HepG2 (cell line): ENCODE measurements around the gene NFATC2. TPM values are rescaled to one million over a fixed set of nuclear protein-coding genes. Genes with fewer than 3 reads are reported as not detected.

Experiments used
- AHDC1 ChIP-seq: sonication (generic); formaldehyde crosslinking; IDR thresholded peaks from 2 replicates; pipeline ENCODE4 v1.5.1; 2020; ENCODE audit warnings: mild to moderate bottlenecking, missing genetic modification reagents, borderline replicate concordance
- ARID3A ChIP-seq: IDR thresholded peaks from 2 replicates; pipeline ENCODE4 v1.6.1; 2012; ENCODE audit warnings: low read depth, low read length, improper control_type of control experiment
- BCL3 ChIP-seq: sonication (generic); formaldehyde crosslinking; IDR thresholded peaks from 2 replicates; pipeline ENCODE4 v1.5.1; 2020; ENCODE audit warnings: mild to moderate bottlenecking, missing genetic modification reagents, moderate library complexity
- CBX2 ChIP-seq, 2 experiments: fragments of 200-600 bp in 1 of 2; sonication (generic); formaldehyde crosslinking in 1 of 2; IDR thresholded peaks; 2 replicates each; pipeline versions ENCODE4 v1.7.0 to v1.8.1; 2018 to 2022; ENCODE audit warnings: low read depth in 2 of 2, low read length in 1 of 2, mild to moderate bottlenecking in 1 of 2, missing genetic modification reagents in 1 of 2
- CREB1 ChIP-seq, 2 experiments: fragments of 450-650 bp in 1 of 2; IDR thresholded peaks; 2 replicates each; pipeline ENCODE4 v1.6.1; 2016 to 2017; ENCODE audit warnings: control low read depth in 1 of 2, mild to moderate bottlenecking in 1 of 2, missing compliant biosample characterization in 1 of 2, missing genetic modification characterization in 1 of 2
- FOXA1 ChIP-seq, 2 experiments: fragments of 450-650 bp in 1 of 2; sonication (generic) in 1 of 2; formaldehyde crosslinking in 1 of 2; IDR thresholded peaks; 2 replicates each; pipeline versions ENCODE4 v1.4.0 to v1.6.1; 2016 to 2020; ENCODE audit warnings: missing genetic modification reagents in 1 of 2
- IRF9 ChIP-seq: sonication (generic); formaldehyde crosslinking; IDR thresholded peaks from 2 replicates; pipeline ENCODE4 v1.8.0; 2022; ENCODE audit warnings: missing genetic modification reagents, mild to moderate bottlenecking, borderline replicate concordance
- JUNB ChIP-seq: sonication (generic); formaldehyde crosslinking; IDR thresholded peaks from 2 replicates; pipeline ENCODE4 v1.8.0; 2022; ENCODE audit warnings: missing genetic modification reagents, mild to moderate bottlenecking, borderline replicate concordance
- PHB2 ChIP-seq: fragments of 450-650 bp; IDR thresholded peaks from 2 replicates; pipeline ENCODE4 v1.6.1; 2018; ENCODE audit not compliant: partially characterized antibody
- RBAK ChIP-seq: sonication (generic); formaldehyde crosslinking; IDR thresholded peaks from 2 replicates; pipeline ENCODE4 v1.5.1; 2020; ENCODE audit warnings: mild to moderate bottlenecking, missing genetic modification reagents
- REXO4 ChIP-seq: sonication (generic); formaldehyde crosslinking; IDR thresholded peaks from 2 replicates; pipeline ENCODE4 v1.8.0; 2022; ENCODE audit warnings: missing genetic modification reagents, mild to moderate bottlenecking, borderline replicate concordance
- TSC22D2 ChIP-seq: sonication (generic); formaldehyde crosslinking; IDR thresholded peaks from 2 replicates; pipeline ENCODE4 v1.5.1; 2020; ENCODE audit warnings: missing genetic modification reagents, mild to moderate bottlenecking, borderline replicate concordance
- ZNF280D ChIP-seq: sonication (generic); formaldehyde crosslinking; IDR thresholded peaks from 2 replicates; pipeline ENCODE4 v1.5.1; 2020; ENCODE audit warnings: mild to moderate bottlenecking, missing genetic modification reagents
- polyA plus RNA-seq, 8 experiments: library from polyadenylated mRNA; depleted of rRNA in 3 of 8; stranded (reverse) in 7 of 8; unstranded in 1 of 8; fragments of >200 nt; fragmentation: Illumina TruSeq in 4 of 8; extraction: Trizol in 4 of 8; gene quantifications; 2 replicates each; pipeline versions ENCODE4 v1.2.1 to v1.2.3, GENCODE V29; 2011 to 2016; ENCODE audit warnings: low read depth in 4 of 8, missing spikeins in 1 of 8, mixed read lengths in 1 of 8; ENCODE audit not compliant: insufficient read depth in 1 of 8
- total RNA-seq, 5 experiments: library from RNA; depleted of rRNA; stranded (reverse); fragments of >200 nt; fragmentation: Illumina TruSeq; extraction: Trizol; gene quantifications; 2 replicates each; pipeline ENCODE4 v1.2.3, GENCODE V29; 2016; ENCODE audit warnings: low read depth in 1 of 5

The NFATC2 gene
- total and polyA plus RNA-seq, 2 of the 13 experiments (the other 11 are each of a cell fraction or from before 2014, with no cell fraction given) = 1.9 to 3.3 TPM

- TF ChIP-seq ARID3A = peak; percentile 79
- TF ChIP-seq CREB1 (IDR thresholded peaks at IDR 0.05) = no peak
- no peak for TF ChIP-seq CREB1 (CRISPR knock-in tag; IDR thresholded peaks at IDR 0.05)
- TF ChIP-seq PHB2 = no peak
- TF ChIP-seq ZNF280D (CRISPR knock-in tag) = peak; percentile 69; the same call in 1 of the 2 replicates
- no peak for TF ChIP-seq IRF9 (CRISPR knock-in tag)
- no peak for TF ChIP-seq JUNB (CRISPR knock-in tag)
- TF ChIP-seq BCL3 (CRISPR knock-in tag) = 0 out of 2 replicates have a peak, but pooled peaks have one; percentile 35
- TF ChIP-seq REXO4 = no peak
- TF ChIP-seq AHDC1 (CRISPR knock-in tag) = no peak; the same call in 1 of the 2 replicates
- TF ChIP-seq RBAK (CRISPR knock-in tag) = no peak
- no peak for TF ChIP-seq FOXA1 (IDR thresholded peaks at IDR 0.05)
- peak; percentile 75 for TF ChIP-seq FOXA1 (CRISPR knock-in tag; IDR thresholded peaks at IDR 0.05)
- no peak for TF ChIP-seq CBX2 (IDR thresholded peaks at IDR 0.05; ENCODE audit: low read depth, low read length)
- TF ChIP-seq CBX2 (CRISPR knock-in tag; IDR thresholded peaks at IDR 0.05; ENCODE audit: low read depth) = no peak
- no peak for TF ChIP-seq TSC22D2
Observed at GRCh38 chr20:51563486-51564332, 21.2 kb upstream of the NFATC2 start (continued).
